Fibroblast of lung (primary cell): ENCODE data around the gene GAS2L1.

Experiments used
- CTCF ChIP-seq, 2 donors: IDR thresholded peaks in 1 of 2; conservative IDR thresholded peaks in 1 of 2; 1 replicate in 1 of 2; 2 replicates in 1 of 2; pipeline ENCODE4 v1.5.1; 2011 to 2012; ENCODE audit warnings: low read length in 2 of 2, control low read depth in 1 of 2, inconsistent platforms in 1 of 2, low read depth in 1 of 2, mild to moderate bottlenecking in 1 of 2
- EZH2 ChIP-seq: IDR thresholded peaks from 2 replicates; pipeline ENCODE4 v1.5.1; 2012; ENCODE audit warnings: low read length, control low read depth, mild to moderate bottlenecking; ENCODE audit errors: missing control alignments

- TF ChIP-seq EZH2 (no peak), CTCF (conservative IDR thresholded peaks at IDR 0.05 in 1 of 2, IDR thresholded peaks at IDR 0.05 in 1 of 2; ENCODE audit: low read depth in 1 of 2, low read length in 2 of 2) (no peak)
These were observed 42.5 kb downstream of the GAS2L1 start for GRCh38 chr22:29348956-29349355.
